ENCODE measurements around the gene ZBTB6.
"Not testable (repeated sequence)": the region's sequence is repeated elsewhere in the genome, so short reads cannot be mapped to it uniquely, and the experiment has no call there.

Gene ZBTB6

DNA sequence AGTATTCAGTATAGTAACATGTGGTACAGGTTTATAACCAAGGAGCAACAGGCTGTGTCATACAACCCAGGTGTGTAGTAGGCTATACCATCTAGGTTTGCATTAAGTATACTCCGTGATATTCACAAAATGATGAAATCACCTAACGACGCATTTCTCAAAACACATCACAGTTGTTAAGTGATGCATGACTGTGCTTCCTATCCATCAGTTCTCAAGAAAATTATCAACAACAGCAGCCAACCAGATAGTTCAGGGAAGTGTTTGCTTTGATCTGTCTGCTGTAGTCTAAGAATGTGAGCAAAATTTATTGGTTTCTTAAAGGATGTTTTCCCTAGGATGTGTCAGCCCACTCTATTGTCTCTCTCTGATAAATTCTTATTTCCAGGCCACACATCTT lies 10.8 kb upstream of the ZBTB6 start:
- DNase-seq: no peak

DNA sequence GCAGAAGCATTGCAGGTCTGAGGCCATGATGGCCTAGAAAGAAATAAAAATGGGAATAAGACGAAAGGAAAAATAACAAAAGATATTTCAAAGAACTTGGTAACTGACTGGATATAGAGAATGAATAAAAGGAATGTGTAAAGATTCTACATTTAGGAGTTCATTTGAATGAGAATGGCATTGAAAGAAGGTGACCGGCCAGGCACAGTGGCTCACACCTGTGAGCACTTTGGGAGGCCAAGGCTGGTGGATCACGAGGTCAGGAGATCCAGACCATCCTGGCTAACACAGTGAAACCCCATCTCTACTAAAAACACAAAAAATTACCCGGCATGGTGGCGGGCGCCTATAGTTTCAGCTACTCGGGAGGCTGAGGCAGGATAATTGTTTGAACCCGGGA lies 9.6 kb upstream of the ZBTB6 start:
- no peak for DNase-seq

DNA sequence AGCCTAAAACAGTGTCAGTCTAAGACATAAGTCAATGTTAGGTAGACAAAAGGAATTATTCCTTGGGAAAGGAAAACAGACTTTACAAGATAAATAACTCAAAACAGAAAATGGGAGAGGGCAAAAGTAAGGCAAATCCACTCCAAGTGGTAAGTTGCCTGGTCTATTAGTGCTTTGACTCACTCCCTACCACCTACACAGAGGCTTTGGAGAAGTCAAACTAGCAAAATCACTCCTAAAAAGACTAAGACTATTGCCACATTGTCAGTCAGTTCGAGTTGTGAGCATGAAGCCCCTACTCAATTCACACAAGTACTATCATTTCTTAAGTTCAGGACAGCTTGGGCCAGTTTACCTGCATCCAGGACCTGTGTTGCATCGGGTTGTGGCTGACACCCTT lies 5.2 kb upstream of the ZBTB6 start:
- no peak for DNase-seq

DNA sequence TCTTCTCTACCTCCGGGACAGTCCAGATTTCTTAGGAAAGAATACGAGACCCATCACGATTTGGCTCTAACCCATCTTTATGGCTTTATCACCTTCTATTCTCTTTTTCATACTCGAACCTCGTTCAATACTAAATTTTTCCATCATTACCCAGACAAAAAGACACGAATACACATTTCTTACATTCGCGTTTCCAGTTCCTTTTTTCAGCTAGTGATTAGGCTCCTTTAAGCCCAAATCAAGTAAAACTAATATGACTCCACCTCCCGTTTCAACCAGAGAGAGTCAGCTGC lies 506 bp downstream of the ZBTB6 start:
- no peak for DNase-seq

DNA sequence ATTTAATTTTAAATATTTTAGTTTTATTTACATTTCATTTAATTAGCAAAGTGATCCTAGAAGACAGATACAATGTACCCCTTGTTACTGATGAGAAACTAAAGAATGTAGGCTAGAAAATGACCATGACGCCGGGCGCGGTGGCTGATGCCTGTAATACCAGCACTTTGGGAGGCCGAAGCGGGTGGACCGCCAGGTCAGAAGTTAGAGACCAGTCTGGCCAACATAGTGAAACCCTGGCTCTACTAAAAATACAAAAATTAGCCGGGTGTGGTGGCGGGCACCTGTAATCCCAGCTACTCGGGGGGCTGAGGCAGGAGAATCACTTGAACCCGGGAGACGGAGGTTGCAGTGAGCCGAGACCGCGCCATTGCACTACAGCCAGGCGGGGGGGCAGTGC lies 7.0 kb downstream of the ZBTB6 start:
- not testable (repeated sequence) for DNase-seq

DNA sequence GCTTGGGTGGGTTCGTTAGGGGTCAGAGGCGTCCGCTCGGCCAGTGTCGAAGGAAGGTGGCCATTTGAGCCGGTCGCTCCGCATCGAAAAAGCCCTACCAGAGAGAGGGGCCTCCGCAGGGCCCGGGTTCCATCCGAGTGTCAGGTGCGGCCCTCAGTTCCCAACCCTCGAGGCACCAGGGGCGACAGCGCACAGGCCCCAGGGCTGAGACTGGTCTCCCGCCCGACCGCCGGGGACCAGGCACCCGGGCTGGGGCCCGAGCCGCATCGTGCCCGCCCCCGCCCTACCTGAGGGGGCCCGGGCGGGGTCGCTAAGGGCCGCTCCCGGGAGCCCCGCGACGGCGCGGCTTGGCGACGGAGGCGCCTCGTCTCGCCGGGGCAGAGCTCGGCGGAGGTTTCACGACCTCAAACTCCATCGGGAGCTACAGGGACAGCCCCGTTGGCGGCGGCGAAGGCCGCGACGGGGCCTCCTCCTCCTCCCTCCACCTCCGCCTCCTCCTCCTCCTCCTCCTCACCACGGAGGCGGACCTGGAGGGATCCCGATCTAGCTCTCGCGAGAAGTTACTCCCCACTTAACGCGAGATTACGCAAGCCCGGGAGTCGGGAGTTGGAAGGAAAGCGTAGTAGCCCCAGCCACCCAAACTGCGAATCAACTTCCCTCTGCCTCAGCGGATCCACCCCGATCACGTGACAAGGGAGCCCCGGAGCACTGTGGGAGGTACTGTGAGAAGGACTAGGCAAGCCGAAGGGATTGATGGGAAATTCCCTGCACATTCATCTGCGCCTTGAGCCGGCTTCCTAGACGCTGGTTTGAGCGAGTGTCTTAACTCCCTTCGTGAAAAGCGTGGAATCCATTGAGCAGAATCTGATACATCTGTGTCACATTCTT lies 8.1 kb downstream of the ZBTB6 start, which contains the start of gene RC3H2:
Gene RC3H2, minus strand, starts transcription at position 537 of the 888 bp plus-strand sequence. CDS start 7,850 bp downstream, outside the sequence.
- peak; percentile 99 for DNase-seq

DNA sequence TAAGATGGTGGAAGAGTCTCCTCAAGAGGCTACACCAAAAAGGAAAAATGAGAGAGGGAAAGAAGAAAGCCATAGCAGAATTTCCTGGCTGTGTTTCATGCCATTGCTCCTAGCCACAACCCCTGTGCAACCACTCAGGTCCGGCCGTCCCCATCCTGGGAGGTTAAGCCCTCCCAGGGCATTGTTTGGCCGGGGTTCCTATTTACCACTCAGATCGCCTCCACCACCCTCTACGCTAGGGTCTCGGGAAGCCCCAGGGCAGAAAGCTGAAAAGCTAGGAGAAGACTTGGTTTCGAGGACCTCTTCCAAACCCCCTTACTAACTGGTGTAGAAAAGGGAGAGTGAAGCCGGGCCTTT lies 8.7 kb downstream of the ZBTB6 start:
- DNase-seq: peak; percentile 44

DNA sequence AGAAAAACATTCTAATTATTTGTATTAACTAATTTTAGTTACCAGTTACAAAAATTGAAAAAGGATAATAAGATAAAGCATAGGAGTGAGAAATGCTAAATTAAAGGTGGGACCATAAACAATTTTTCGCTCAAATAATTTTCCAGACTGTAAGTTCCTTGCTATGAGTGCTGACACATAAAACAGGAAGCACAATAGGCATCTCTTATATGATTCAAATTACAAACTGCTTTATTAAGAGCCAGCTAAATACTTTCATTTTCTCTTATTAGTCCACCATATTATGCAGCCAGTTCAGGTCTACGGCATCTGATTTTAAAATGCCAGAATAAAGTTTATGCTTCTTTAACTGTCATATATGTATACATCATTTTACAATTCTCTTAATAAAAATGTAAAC lies 12.3 kb downstream of the ZBTB6 start:
- DNase-seq: no peak

DNA sequence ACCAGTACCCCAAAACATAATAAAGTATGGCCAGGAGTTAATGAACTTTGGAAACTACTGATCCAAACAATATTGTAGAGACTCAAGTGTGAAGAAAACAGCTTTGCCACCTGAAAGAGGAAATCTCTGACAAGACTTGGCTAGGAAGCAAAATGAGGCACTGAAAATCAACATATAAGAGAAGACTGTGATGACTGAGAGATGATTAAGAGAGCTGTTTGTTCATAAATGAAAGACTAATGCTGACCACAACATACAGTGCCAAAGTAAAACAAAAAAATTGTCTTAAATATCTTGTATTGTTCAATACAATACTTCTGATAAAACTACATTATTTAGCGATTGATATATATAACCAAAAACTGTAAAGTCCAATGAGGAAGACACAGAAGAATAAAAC lies 15.2 kb downstream of the ZBTB6 start:
- no peak for DNase-seq

DNA sequence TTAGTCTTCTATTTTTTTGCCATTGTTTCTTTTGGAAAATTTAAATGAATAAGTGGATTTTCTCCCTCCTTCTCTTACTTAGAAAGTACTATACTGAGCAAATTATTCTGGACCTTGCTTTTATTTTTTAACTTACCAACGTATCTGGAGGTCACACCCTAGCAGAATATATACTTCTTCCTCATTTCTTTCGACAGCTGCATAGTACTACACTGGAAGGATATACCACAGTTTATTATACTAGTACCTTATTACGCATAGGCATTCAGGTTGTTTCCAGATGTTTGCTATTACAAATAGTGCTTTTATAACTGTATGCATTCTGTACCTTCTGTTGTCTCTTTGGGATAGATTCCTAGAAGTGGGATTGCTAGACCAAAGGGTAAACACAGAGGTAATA lies 24.6 kb downstream of the ZBTB6 start:
- DNase-seq: no peak

DNA sequence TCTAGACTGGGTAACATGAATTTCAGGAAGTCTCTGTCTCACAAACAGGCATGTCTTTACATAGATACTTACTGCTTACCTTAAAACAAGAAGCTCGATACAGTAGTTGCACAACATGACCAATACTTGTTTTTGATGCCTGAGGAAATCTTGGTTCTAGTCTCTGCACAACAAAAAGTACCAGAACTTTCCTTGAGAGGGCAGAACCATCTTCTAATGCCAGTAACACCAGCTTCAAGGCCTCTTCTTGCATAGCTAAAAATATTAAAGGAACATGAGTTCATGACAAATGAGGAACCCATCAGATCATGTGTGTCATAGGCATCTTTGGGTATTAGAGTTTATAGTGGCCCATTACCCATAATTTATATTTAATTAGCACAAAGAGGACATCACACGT lies 30.0 kb downstream of the ZBTB6 start:
- DNase-seq: no peak

DNA sequence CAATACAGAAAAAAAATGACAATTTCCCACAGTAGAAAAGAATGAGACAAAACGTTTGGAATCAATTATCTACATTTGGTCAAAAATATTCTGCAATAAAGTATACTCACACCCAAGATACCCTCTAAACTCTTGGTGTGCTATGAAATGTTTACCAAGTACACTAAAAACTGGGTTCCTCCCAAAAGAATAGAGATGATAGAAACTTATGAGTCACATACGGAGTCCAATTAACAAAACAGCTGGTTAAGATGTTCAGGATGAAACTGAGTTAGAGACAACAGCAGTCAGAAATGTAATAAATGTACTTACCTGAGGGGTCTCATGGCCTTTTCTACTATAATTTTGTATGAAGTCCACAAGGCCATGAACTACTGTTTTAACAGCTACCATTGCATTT lies 33.7 kb downstream of the ZBTB6 start:
- DNase-seq: no peak

DNA sequence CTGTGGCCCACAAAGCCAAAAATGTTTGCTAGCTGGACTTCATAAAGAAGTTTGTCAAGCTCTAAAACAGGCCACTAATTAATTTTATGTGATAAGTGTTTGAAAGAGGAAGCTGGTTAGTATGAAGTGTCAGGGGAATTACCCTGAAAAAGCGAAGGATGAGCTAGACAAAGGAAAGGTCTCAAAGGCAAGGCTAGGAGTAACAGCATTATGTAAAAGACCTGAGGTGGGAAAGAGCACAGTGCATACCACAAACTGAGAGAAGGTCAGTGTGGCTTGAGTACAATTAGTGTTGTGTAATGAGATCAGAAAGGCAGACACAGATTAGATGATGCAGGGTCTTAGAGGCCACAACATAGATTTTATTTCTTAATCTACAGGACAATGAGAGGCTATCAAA lies 37.6 kb downstream of the ZBTB6 start:
- DNase-seq: no peak

DNA sequence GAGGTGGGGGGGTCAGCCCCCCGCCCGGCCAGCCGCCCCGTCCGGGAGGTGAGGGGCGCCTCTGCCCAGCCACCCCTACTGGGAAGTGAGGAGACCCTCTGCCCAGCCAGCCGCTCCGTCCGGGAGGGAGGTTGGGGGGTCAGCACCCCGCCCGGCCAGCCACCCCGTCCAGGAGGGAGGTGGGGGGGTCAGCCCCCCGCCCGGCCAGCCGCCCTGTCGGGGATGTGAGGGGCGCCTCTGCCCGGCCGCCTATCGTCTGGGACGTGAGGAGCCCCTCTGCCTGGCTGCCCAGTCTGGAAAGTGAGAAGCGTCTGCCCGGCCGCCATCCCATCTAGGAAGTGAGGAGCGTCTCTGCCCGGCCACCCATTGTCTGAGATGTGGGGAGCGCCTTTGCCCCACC lies 45.8 kb downstream of the ZBTB6 start:
- not testable (repeated sequence) for DNase-seq

DNA sequence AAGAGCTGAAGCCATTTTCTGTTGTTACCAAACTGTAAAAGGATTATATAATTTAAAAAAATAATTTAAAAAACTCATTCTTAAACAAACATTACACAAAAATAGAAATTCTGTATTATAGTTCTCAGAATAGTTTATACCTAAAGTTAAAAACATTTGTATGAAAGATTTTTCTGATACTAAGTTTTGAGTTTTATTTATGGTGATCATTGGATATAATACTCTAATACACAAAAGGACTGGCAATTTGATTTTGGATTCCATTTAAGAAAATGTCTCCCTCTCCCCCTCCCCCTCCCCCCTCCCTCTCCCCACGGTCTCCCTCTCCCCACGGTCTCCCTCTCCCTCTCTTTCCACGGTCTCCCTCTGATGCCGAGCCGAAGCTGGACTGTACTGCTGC lies 47.0 kb downstream of the ZBTB6 start:
- DNase-seq: no peak

DNA sequence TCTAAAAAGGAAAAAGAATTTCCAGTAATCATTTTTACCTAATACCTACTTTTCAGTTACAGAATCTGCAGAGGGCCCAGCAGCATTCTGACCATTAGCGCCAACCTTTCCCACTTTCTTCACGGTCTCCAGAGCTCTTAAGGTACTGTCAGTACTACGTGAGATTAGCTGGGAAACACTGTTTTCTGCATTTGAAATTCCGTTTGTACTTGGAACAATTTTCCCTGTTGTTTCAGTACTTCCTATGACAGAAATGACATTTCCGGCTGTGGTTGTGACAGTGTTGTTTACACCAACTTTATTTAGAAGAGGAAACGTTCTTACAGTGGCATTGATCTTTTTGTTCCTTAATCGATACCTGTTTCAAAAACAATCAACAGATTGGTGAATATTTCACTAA lies 47.8 kb downstream of the ZBTB6 start:
- no peak for DNase-seq

DNA sequence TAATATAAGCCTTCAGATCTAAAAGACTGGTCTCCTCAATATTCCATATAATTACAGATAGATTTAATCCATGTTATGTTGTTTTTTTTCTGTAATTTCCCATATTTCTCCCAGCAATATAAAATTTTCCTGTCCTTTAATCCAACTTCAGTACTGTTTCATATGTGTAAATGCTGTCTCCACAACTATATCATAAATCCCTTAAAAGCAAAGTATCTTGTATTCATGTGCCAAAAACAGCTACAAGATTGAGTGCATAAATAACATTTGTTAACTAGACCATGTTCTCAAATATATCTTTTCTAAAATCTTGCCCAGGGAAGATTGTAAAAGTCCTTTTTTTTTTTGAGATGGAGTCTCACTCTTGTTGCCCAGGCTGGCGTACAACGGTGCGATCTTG lies 49.7 kb downstream of the ZBTB6 start:
- DNase-seq: no peak

DNA sequence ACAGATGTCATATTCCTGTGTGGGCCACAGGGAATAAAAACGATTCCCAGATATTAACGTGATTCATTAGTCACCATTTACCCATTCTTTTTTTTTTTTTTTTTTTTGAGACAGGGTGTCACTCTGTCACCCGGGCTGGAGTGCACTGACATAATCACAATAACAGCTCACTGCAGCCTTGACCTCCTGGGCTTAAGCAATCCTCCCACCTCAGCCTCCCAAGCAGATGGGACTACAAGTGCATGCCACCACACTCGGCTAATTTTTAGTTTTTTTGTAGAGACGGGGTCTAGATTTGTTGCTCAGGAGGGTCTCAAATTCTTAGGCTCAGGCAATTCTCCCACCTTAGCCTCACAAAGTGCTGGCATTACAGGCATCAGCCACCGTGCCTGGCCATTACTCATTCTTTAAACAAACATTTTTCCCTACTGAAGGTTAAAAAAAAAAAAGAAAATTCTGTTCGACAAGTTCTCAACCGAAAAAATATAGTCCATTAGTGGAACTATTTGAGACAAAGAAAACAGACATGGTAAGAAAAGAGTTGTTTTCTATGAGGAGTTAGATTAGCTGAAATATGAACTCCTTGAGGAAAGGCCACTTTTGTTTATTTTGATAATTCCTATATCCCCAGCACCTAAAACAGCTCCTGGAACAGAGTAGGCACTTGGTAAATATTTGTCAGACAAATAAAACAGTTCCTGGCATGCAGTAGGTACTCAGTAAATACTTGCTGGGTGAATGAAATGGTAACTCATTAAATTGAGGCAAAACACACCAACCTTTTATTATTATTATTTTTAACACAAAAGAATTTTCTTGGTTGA lies 52.6 kb downstream of the ZBTB6 start:
- DNase-seq: no peak
